NT2/D1 (cell line): Measurements from ENCODE around the gene NMBR.

ENCODE experiments used
- SUZ12 ChIP-seq: IDR thresholded peaks from 2 replicates; pipeline ENCODE4 v1.6.1; 2011; ENCODE audit not compliant: insufficient read length, insufficient read depth; ENCODE audit errors: extremely low read depth
- ZNF274 ChIP-seq: IDR thresholded peaks from 2 replicates; pipeline ENCODE4 v1.6.1; 2011; ENCODE audit warnings: mild to moderate bottlenecking, low read depth, low read length

DNA sequence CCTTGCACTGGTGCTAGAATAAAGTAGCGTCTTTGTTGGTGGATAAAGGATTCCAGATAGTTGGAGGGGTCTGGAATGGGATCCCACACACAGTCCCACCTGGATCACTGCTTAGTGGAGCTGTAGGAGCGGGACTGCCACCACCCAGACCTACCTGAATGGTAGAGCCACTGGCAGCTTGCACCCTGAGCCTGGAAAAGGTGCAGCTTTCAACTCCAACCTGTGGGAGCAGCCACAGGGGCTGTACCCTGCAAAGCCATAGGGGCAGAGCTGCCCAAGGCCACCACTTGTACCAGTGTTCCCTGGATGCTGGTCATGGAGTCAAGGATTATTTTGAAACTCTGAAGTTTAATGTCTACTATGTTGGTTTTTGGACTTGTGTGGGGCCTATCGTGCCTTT lies 27.1 kb upstream of the NMBR start:
- TF ChIP-seq SUZ12: no peak
- TF ChIP-seq ZNF274: no peak
